Measurements from ENCODE around the gene PRPF18.

PRPF18 gene

DNA sequence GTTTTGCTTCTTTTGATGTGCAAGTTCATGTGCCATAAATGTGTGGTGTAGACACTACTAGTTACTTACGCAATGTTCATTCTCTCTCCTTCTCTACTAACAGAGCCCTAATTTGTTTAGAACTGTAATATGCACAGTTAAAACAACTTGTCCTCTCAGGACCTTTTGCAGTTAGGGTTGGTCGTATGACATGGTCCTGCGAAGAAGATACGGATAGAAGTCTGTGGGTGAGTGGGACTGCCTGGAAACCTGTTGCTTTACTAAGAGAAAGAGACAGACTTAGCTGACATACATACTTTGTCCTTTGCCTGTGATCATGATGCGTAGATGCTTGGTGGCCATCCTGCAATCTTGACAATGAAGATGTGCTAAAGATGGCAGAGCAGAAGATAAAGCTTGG, 51.1 kb downstream of the PRPF18 start:
- Histone ChIP-seq H3K4me1 (ENCODE audit: insufficient read depth, insufficient read length) (no peaks in the 10 kb centered on the region), H3K36me3 (ENCODE audit: insufficient read depth, insufficient read length, low read length) (peaks cover 12% of the 10 kb centered on the region), H3K9ac (ENCODE audit: insufficient read length, low read depth) (no peak overlapping the region), H3K9me3 (ENCODE audit: insufficient read depth, low read length) (no peaks in the 10 kb centered on the region), H3K4me3 (ENCODE audit: insufficient read length, low read depth) (no peak overlapping the region), H3K27me3 (ENCODE audit: insufficient read depth, insufficient read length) (no peaks in the 10 kb centered on the region)
- TF ChIP-seq ZNF274 (IDR thresholded peaks at IDR 0.05; ENCODE audit: low read depth, low read length) (no peak), YY1 (IDR thresholded peaks at IDR 0.05; ENCODE audit: insufficient read depth, insufficient read length) (no peak), SUZ12 (IDR thresholded peaks at IDR 0.05; ENCODE audit: extremely low read depth, insufficient read depth, insufficient read length) (no peak)
- no peak for DNase-seq (ENCODE audit: low read depth, low spot score)

DNA sequence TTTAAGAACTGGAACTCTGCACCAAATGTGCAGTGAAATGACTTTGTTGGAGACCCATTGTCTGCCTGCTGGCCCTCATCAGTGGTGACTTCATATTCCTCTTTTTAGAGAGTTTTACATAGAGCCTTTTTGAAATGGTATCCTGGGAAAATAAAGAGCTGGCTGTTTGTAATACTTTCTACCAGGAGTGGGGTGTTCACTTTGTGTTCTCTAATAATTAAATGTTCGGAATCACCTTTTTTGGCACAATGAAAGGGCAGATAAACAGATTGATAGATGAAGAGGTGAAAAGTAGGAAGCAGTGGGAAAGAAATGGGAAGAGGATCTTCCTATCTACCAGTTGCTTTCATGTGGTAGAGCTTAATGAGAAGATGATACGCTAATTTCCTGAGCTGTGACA, 55.5 kb downstream of the PRPF18 start:
- Histone ChIP-seq H3K27me3 (ENCODE audit: insufficient read depth, insufficient read length) (no peaks in the 10 kb centered on the region), H3K4me1 (ENCODE audit: insufficient read depth, insufficient read length) (no peaks in the 10 kb centered on the region), H3K9me3 (ENCODE audit: insufficient read depth, low read length) (no peaks in the 10 kb centered on the region), H3K36me3 (ENCODE audit: insufficient read depth, insufficient read length, low read length) (peaks cover 27% of the 10 kb centered on the region), H3K9ac (ENCODE audit: insufficient read length, low read depth) (no peak overlapping the region), H3K4me3 (ENCODE audit: insufficient read length, low read depth) (no peak overlapping the region)
- no peak for DNase-seq (ENCODE audit: low read depth, low spot score)
- TF ChIP-seq ZNF274 (IDR thresholded peaks at IDR 0.05; ENCODE audit: low read depth, low read length), result no peak
- TF ChIP-seq YY1 (IDR thresholded peaks at IDR 0.05; ENCODE audit: insufficient read depth, insufficient read length), result no peak
- TF ChIP-seq SUZ12 (IDR thresholded peaks at IDR 0.05; ENCODE audit: extremely low read depth, insufficient read depth, insufficient read length), result no peak

DNA sequence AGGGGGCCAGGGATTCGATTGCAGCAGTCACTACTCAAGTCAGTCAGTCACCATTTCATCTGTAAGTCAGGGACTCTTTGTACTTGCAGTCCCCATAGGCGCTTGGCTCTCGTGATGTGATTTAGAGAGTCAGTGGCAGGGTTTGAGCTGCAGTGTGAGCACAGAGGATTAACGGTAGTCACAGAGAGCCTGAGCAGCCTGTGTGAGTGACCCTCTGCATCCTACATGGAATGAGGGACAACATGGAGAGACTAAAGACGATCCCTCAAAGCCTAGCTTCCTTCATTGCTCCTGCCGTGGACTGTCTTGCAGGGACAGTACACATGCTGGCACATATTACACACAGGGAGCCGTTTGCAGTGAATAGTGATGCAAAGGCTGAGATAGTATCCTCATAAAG, 56.3 kb downstream of the PRPF18 start:
- no peaks in the 10 kb centered on the region for H3K27me3 ChIP-seq (ENCODE audit: insufficient read depth, insufficient read length)
- H3K4me3 ChIP-seq (ENCODE audit: insufficient read length, low read depth), result no peak overlapping the region
- no peak for TF ChIP-seq ZNF274 (IDR thresholded peaks at IDR 0.05; ENCODE audit: low read depth, low read length)
- no peak for TF ChIP-seq YY1 (IDR thresholded peaks at IDR 0.05; ENCODE audit: insufficient read depth, insufficient read length)
- no peaks in the 10 kb centered on the region for H3K9me3 ChIP-seq (ENCODE audit: insufficient read depth, low read length)
- peaks cover 31% of the 10 kb centered on the region for H3K36me3 ChIP-seq (ENCODE audit: insufficient read depth, insufficient read length, low read length)
- no peaks in the 10 kb centered on the region for H3K4me1 ChIP-seq (ENCODE audit: insufficient read depth, insufficient read length)
- no peak overlapping the region for H3K9ac ChIP-seq (ENCODE audit: insufficient read length, low read depth)
- no peak for DNase-seq (ENCODE audit: low read depth, low spot score)

GRCh38 chr10:13644866-13645265, 58.1 kb downstream of the PRPF18 start:
- peaks cover 33% of the 10 kb centered on the region for H3K36me3 ChIP-seq (ENCODE audit: insufficient read depth, insufficient read length, low read length)
- no peaks in the 10 kb centered on the region for H3K9me3 ChIP-seq (ENCODE audit: insufficient read depth, low read length)
- H3K4me1 ChIP-seq (ENCODE audit: insufficient read depth, insufficient read length), result no peaks in the 10 kb centered on the region
- no peak for DNase-seq (ENCODE audit: low read depth, low spot score)
- H3K27me3 ChIP-seq (ENCODE audit: insufficient read depth, insufficient read length), result no peaks in the 10 kb centered on the region
- TF ChIP-seq ZNF274 (IDR thresholded peaks at IDR 0.05; ENCODE audit: low read depth, low read length) (no peak), YY1 (IDR thresholded peaks at IDR 0.05; ENCODE audit: insufficient read depth, insufficient read length) (no peak), SUZ12 (IDR thresholded peaks at IDR 0.05; ENCODE audit: extremely low read depth, insufficient read depth, insufficient read length) (no peak)
- H3K4me3 ChIP-seq (ENCODE audit: insufficient read length, low read depth), result no peak overlapping the region
- no peak overlapping the region for H3K9ac ChIP-seq (ENCODE audit: insufficient read length, low read depth)

DNA sequence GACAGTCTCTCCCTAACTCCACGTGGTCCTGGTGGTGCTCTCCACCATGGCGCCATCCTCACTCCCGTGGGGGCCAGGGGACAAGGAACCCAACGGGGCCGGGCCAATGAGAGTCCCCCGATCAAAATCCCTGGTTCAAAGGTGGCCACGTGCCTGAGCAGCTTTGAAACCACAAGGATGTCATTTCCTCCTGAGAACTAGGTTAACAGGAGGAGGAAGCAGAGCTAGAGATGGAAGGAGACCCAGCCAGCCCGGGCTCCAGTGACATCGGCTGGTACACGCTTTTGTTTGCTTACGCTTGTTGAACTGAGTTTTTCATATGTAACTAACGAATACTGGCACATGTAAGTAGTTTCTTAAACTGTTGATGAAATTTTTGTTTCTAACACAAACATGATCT, 61.7 kb downstream of the PRPF18 start:
- TF ChIP-seq YY1 (IDR thresholded peaks at IDR 0.05; ENCODE audit: insufficient read depth, insufficient read length), result no peak
- no peak for TF ChIP-seq SUZ12 (IDR thresholded peaks at IDR 0.05; ENCODE audit: extremely low read depth, insufficient read depth, insufficient read length)
- no peak for TF ChIP-seq ZNF274 (IDR thresholded peaks at IDR 0.05; ENCODE audit: low read depth, low read length)
- H3K9me3 ChIP-seq (ENCODE audit: insufficient read depth, low read length), result no peaks in the 10 kb centered on the region
- no peaks in the 10 kb centered on the region for H3K27me3 ChIP-seq (ENCODE audit: insufficient read depth, insufficient read length)
- no peaks in the 10 kb centered on the region for H3K4me1 ChIP-seq (ENCODE audit: insufficient read depth, insufficient read length)
- no peak overlapping the region for H3K9ac ChIP-seq (ENCODE audit: insufficient read length, low read depth)
- H3K4me3 ChIP-seq (ENCODE audit: insufficient read length, low read depth), result no peak overlapping the region
- peaks cover 62% of the 10 kb centered on the region for H3K36me3 ChIP-seq (ENCODE audit: insufficient read depth, insufficient read length, low read length)
- DNase-seq (ENCODE audit: low read depth, low spot score), result no peak

DNA sequence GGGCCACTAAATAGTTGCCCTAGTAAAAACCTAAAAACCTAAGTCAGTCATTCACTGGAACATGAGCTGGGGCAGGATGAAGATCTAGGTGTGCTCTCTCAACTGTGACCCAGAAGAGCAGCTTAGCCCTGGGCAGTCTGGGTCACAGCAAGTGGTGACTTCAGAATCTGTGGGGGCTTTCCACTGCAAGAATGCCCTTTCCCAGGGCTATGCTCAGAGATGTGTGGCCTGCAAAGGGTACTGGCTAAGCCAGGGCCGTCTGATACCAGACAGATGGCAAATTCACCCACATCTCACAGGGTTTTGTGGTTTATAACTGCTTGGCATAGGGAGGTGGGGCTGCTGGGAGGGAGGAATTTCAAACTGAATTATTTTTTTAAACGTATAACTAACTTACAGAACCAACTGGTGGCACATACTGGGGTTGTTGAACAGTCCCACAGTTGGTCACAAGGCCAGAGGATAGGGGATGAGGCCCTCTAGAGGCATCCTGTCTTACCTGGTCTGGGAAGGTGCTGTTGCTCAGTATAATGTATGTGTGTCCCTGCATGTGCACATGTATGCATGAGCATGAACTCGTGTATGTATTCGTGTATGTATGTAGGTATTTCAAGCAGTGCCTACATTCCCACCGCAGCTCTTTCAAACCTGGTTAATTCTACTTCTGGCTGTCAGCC, 63.2 kb downstream of the PRPF18 start:
- TF ChIP-seq YY1 (IDR thresholded peaks at IDR 0.05; ENCODE audit: insufficient read depth, insufficient read length) (no peak), ZNF274 (IDR thresholded peaks at IDR 0.05; ENCODE audit: low read depth, low read length) (no peak), SUZ12 (IDR thresholded peaks at IDR 0.05; ENCODE audit: extremely low read depth, insufficient read depth, insufficient read length) (no peak)
- no peak for DNase-seq (ENCODE audit: low read depth, low spot score)
- no peaks in the 10 kb centered on the region for H3K27me3 ChIP-seq (ENCODE audit: insufficient read depth, insufficient read length)
- no peak overlapping the region for H3K4me3 ChIP-seq (ENCODE audit: insufficient read length, low read depth)
- no peaks in the 10 kb centered on the region for H3K4me1 ChIP-seq (ENCODE audit: insufficient read depth, insufficient read length)
- H3K36me3 ChIP-seq (ENCODE audit: insufficient read depth, insufficient read length, low read length), result peaks cover 77% of the 10 kb centered on the region
- H3K9me3 ChIP-seq (ENCODE audit: insufficient read depth, low read length), result no peaks in the 10 kb centered on the region
- no peak overlapping the region for H3K9ac ChIP-seq (ENCODE audit: insufficient read length, low read depth)

- Histone ChIP-seq H3K27me3 (ENCODE audit: insufficient read depth, insufficient read length) (no peaks in the 10 kb centered on the region), H3K36me3 (ENCODE audit: insufficient read depth, insufficient read length, low read length) (peaks cover 79% of the 10 kb centered on the region), H3K4me1 (ENCODE audit: insufficient read depth, insufficient read length) (no peaks in the 10 kb centered on the region), H3K9me3 (ENCODE audit: insufficient read depth, low read length) (no peaks in the 10 kb centered on the region), H3K9ac (ENCODE audit: insufficient read length, low read depth) (no peak overlapping the region), H3K4me3 (ENCODE audit: insufficient read length, low read depth) (no peak overlapping the region)
- TF ChIP-seq ZNF274 (IDR thresholded peaks at IDR 0.05; ENCODE audit: low read depth, low read length) (no peak), SUZ12 (IDR thresholded peaks at IDR 0.05; ENCODE audit: extremely low read depth, insufficient read depth, insufficient read length) (no peak), YY1 (IDR thresholded peaks at IDR 0.05; ENCODE audit: insufficient read depth, insufficient read length) (no peak)
- no peak for DNase-seq (ENCODE audit: low read depth, low spot score)
Observed at GRCh38 chr10:13650961-13651360, 64.2 kb downstream of the PRPF18 start.

All from NT2/D1 (cell line).